HepG2 (cell line): ENCODE measurements around the gene SIRPA. TPM values are rescaled to one million over a fixed set of nuclear protein-coding genes. Genes with fewer than 3 reads are reported as not detected.

Source experiments
- ATAC-seq: fragments of 200-7000 bp; cut with Tn5 transposase; 3 replicates; pipeline ENCODE4 v1.9.1; 2020; ENCODE audit warnings: mild to moderate bottlenecking, moderate library complexity
- BruUV-seq: library from RNA; stranded (reverse); fragments of 400-500 nt; replicated peaks from 2 replicates; lab custom pipeline; 2021; lab: Mats Ljungman, UMichigan
- CTCF ChIA-PET: fragments of 300-600 bp; formaldehyde crosslinking; extraction: SDS; loops from one replicate; lab custom pipeline; 2021; ENCODE audit warnings: low total read pairs, inconsistent platforms, low intra/inter-chr PET ratio; lab: Yijun Ruan, JAX
- POLR2A ChIA-PET: fragments of 350-600 bp; sonication (Branson Sonifier 250); formaldehyde crosslinking; loops from one replicate; lab custom pipeline; 2020; ENCODE audit warnings: antibody characterized with exemption, inconsistent platforms; lab: Yijun Ruan, JAX
- DNase-seq: peaks from one replicate; pipeline ENCODE4 v3.0.0-alpha.2; 2015; ENCODE audit warnings: low spot score
- FAIRE-seq: peaks from 3 replicates; lab custom pipeline; 2011; peaks lifted over from hg19 to GRCh38; lab: Jason Lieb, UNC
- H2AFZ ChIP-seq: one replicate; pipeline ENCODE4 v1.6.1; 2011; ENCODE audit warnings: low read length, inconsistent platforms
- H3K27ac ChIP-seq: fragments of 300-600 bp; 3 replicates; pipeline ENCODE4 v1.8.0; 2011; ENCODE audit warnings: mixed run types, mild to moderate bottlenecking, mixed read lengths, low read length, inconsistent platforms; ENCODE audit not compliant: insufficient read depth; ENCODE audit errors: extremely low read length
- H3K27me3 ChIP-seq, 2 experiments: fragments of 200-600 bp in 1 of 2; 2 replicates in 1 of 2; 3 replicates in 1 of 2; pipeline versions ENCODE4 v1.6.0 to v1.8.0; 2011; ENCODE audit warnings: low read length in 2 of 2, mild to moderate bottlenecking in 2 of 2, moderate library complexity in 2 of 2, inconsistent platforms in 1 of 2; ENCODE audit not compliant: insufficient read depth in 2 of 2, control insufficient read depth in 1 of 2
- H3K36me3 ChIP-seq, 2 experiments: fragments of 200-600 bp in 1 of 2; replicated peaks in 1 of 2; 2 replicates in 1 of 2; 3 replicates in 1 of 2; pipeline versions ENCODE4 v1.5.1 to v1.8.0; 2011; ENCODE audit warnings: low read length in 2 of 2, inconsistent platforms in 1 of 2; ENCODE audit not compliant: insufficient read depth in 2 of 2, control insufficient read depth in 1 of 2
- H3K4me1 ChIP-seq: 2 replicates; pipeline ENCODE4 v1.5.1; 2012; ENCODE audit warnings: low read length, inconsistent platforms; ENCODE audit not compliant: insufficient read depth
- H3K4me2 ChIP-seq: 2 replicates; pipeline ENCODE4 v1.6.0; 2011; ENCODE audit warnings: low read depth, low read length, inconsistent platforms
- H3K4me3 ChIP-seq, 3 experiments: fragments of 200-600 bp in 1 of 3; sonication (generic), shearing (Covaris generic) in 1 of 3; replicated peaks in 1 of 3; 2 replicates each; pipeline ENCODE4 v1.5.1; 2011 to 2016; ENCODE audit warnings: low read length in 3 of 3, inconsistent platforms in 2 of 3, low read depth in 2 of 3, mild to moderate bottlenecking in 2 of 3, control low read depth in 1 of 3, mixed read lengths in 1 of 3; ENCODE audit not compliant: insufficient read depth in 1 of 3
- H3K79me2 ChIP-seq: one replicate; pipeline ENCODE4 v1.6.1; 2011; ENCODE audit warnings: low read length, inconsistent platforms; ENCODE audit not compliant: insufficient read depth
- H3K9ac ChIP-seq: 2 replicates; pipeline ENCODE4 v1.6.0; 2011; ENCODE audit warnings: mild to moderate bottlenecking, low read depth, low read length, inconsistent platforms; ENCODE audit not compliant: insufficient read depth
- H3K9me3 ChIP-seq: 2 replicates; pipeline ENCODE4 v1.5.1; 2012; ENCODE audit warnings: mild to moderate bottlenecking, low read length
- H4K20me1 ChIP-seq: 2 replicates; pipeline ENCODE4 v1.6.0; 2011; ENCODE audit warnings: inconsistent platforms, mild to moderate bottlenecking, low read length, moderate library complexity; ENCODE audit not compliant: insufficient read depth
- AGO1 ChIP-seq: fragments of 200-400 bp; formaldehyde crosslinking; IDR thresholded peaks from 2 replicates; pipeline ENCODE4 v1.6.1; 2017; ENCODE audit warnings: mild to moderate bottlenecking, low read depth, low read length, moderate library complexity; ENCODE audit not compliant: poor library complexity, severe bottlenecking
- EP300 ChIP-seq, 3 experiments: sonication (generic) in 1 of 3; formaldehyde crosslinking in 1 of 3; IDR thresholded peaks; 2 replicates each; pipeline versions ENCODE4 v1.5.1 to v1.6.1; 2011 to 2020; ENCODE audit warnings: low read depth in 2 of 3, low read length in 2 of 3, borderline replicate concordance in 1 of 3, improper control_type of control experiment in 1 of 3, mild to moderate bottlenecking in 1 of 3, missing genetic modification reagents in 1 of 3, moderate library complexity in 1 of 3
- ERF ChIP-seq: IDR thresholded peaks from 2 replicates; pipeline ENCODE4 v1.6.1; 2018; ENCODE audit warnings: missing biosample characterization, missing genetic modification reagents
- FOXO1 ChIP-seq: sonication (generic); formaldehyde crosslinking; IDR thresholded peaks from 2 replicates; pipeline ENCODE4 v1.4.0; 2020; ENCODE audit warnings: missing genetic modification reagents
- GMEB1 ChIP-seq: sonication (generic); formaldehyde crosslinking; IDR thresholded peaks from 2 replicates; pipeline ENCODE4 v1.5.1; 2020; ENCODE audit warnings: missing genetic modification reagents, mild to moderate bottlenecking, borderline replicate concordance
- POLR2G ChIP-seq: fragments of 200-400 bp; formaldehyde crosslinking; IDR thresholded peaks from 2 replicates; pipeline ENCODE4 v1.6.1; 2018; ENCODE audit warnings: mild to moderate bottlenecking, low read depth, low read length, moderate library complexity
- SMC3 ChIP-seq: IDR thresholded peaks from 2 replicates; pipeline ENCODE4 v1.6.1; 2011; ENCODE audit warnings: low read length, improper control_type of control experiment
- TBL1XR1 ChIP-seq: fragments of 150-350 bp; IDR thresholded peaks from 2 replicates; pipeline ENCODE4 v1.6.1; 2014; ENCODE audit warnings: borderline replicate concordance, low read length; ENCODE audit not compliant: partially characterized antibody
- ZBTB37 ChIP-seq: sonication (generic); formaldehyde crosslinking; IDR thresholded peaks from 2 replicates; pipeline ENCODE4 v1.4.0; 2020; ENCODE audit warnings: mild to moderate bottlenecking, missing genetic modification reagents
- ZNF468 ChIP-seq: sonication (generic); formaldehyde crosslinking; IDR thresholded peaks from 2 replicates; pipeline ENCODE4 v1.8.0; 2022; ENCODE audit warnings: mild to moderate bottlenecking, moderate library complexity, missing genetic modification reagents
- ZNF546 ChIP-seq: sonication (generic); formaldehyde crosslinking; conservative IDR thresholded peaks from 2 replicates; pipeline ENCODE4 v1.8.1; 2023; ENCODE audit warnings: mild to moderate bottlenecking, missing genetic modification reagents
- ZNF552 ChIP-seq: sonication (generic); formaldehyde crosslinking; IDR thresholded peaks from 2 replicates; pipeline ENCODE4 v1.9.0; 2022; ENCODE audit warnings: missing genetic modification reagents, mild to moderate bottlenecking, borderline replicate concordance
- WGBS: methylation state at CpG from one replicate; pipeline ENCODE4 v1.1.6; 2017; ENCODE audit warnings: low lambda C conversion rate; 5-methylcytosine and 5-hydroxymethylcytosine counted together
- in situ Hi-C: cut with HindIII; loops from 2 replicates; pipeline ENCODE4 v1.10.0; 2017; ENCODE audit warnings: low pct_unique_long_range_greater_than_20kb; ENCODE audit not compliant: extremely low pct_ligation_motif_present
- intact Hi-C: fragments of 100-400 bp; cut with micrococcal nuclease; formaldehyde crosslinking; loops from one replicate; pipeline ENCODE4 v1.10.0; 2022; ENCODE audit not compliant: unreplicated experiment
- polyA plus RNA-seq, 8 experiments: library from polyadenylated mRNA; depleted of rRNA in 3 of 8; stranded (reverse) in 7 of 8; unstranded in 1 of 8; fragments of >200 nt; fragmentation: Illumina TruSeq in 4 of 8; extraction: Trizol in 4 of 8; gene quantifications; 2 replicates each; pipeline versions ENCODE4 v1.2.1 to v1.2.3, GENCODE V29; 2011 to 2016; ENCODE audit warnings: low read depth in 4 of 8, missing spikeins in 1 of 8, mixed read lengths in 1 of 8; ENCODE audit not compliant: insufficient read depth in 1 of 8
- total RNA-seq, 5 experiments: library from RNA; depleted of rRNA; stranded (reverse); fragments of >200 nt; fragmentation: Illumina TruSeq; extraction: Trizol; gene quantifications; 2 replicates each; pipeline ENCODE4 v1.2.3, GENCODE V29; 2016; ENCODE audit warnings: low read depth in 1 of 5

SIRPA gene
- total and polyA plus RNA-seq, 2 of the 13 experiments (the other 11 are each of a cell fraction or from before 2014, with no cell fraction given) = 7.2 to 17.6 TPM

GRCh38 chr20:1892119-1892385, 3.2 kb upstream of the SIRPA start:
- DNase-seq = no peak
- no peak overlapping the region for H3K9ac ChIP-seq
- H3K4me1 ChIP-seq = peaks cover 70% of the 10 kb centered on the region
- no peak overlapping the region for H3K27ac ChIP-seq
- no peak overlapping the region for H3K4me2 ChIP-seq
- no peak for TF ChIP-seq ZNF468 (CRISPR knock-in tag)
- no peak for TF ChIP-seq ZNF552 (CRISPR knock-in tag)
- no peak for TF ChIP-seq ERF
- no peak for TF ChIP-seq FOXO1 (CRISPR knock-in tag)
- no peaks in the 10 kb centered on the region for H3K9me3 ChIP-seq
- H3K79me2 ChIP-seq = peaks cover 5% of the 10 kb centered on the region
- in situ Hi-C loops = no loop called here
- no peak for FAIRE-seq
- no TSS peak for BruUV-seq
- H3K4me3 ChIP-seq = no peak overlapping the region
- CTCF ChIA-PET = no interaction called here
- H2AFZ ChIP-seq = no peak overlapping the region
- no peaks in the 10 kb centered on the region; the same call in 1 of the 2 replicates for H4K20me1 ChIP-seq
- H3K36me3 ChIP-seq = no peaks in the 10 kb centered on the region
- WGBS = 57% methylated on average over 1 of the region's 1 CpG
- POLR2A ChIA-PET = no interaction called here
- H3K27me3 ChIP-seq = peaks cover 11 to 20% of the 10 kb centered on the region in 2 experiments
- no peak for ATAC-seq
- intact Hi-C loops = no loop called here

- DNase-seq (peak; percentile 53), ATAC-seq (no peak; the same call in 2 of the 3 replicates), FAIRE-seq (peak; percentile 73)
- BruUV-seq = no TSS peak
- Histone ChIP-seq H2AFZ (no peak overlapping the region), H3K4me2 (peak overlapping the region; percentile 88), H3K9me3 (no peaks in the 10 kb centered on the region), H3K79me2 (peaks cover 5% of the 10 kb centered on the region), H3K9ac (peak overlapping the region; percentile 57; the same call in 1 of the 2 replicates), H4K20me1 (no peaks in the 10 kb centered on the region; the same call in 1 of the 2 replicates), H3K27ac (no peak overlapping the region), H3K4me3 (peak overlapping the region; percentile 70 to 81 (median 76)), H3K27me3 (peaks cover 11 to 20% of the 10 kb centered on the region in 2 experiments), H3K36me3 (no peaks in the 10 kb centered on the region), H3K4me1 (peaks cover 71% of the 10 kb centered on the region)
- 3% methylated on average over 53 of the region's 54 CpGs for WGBS
- ChIA-PET CTCF (no interaction called here), POLR2A (interaction anchor here (1.2 to 1.5 kb wide), 3 partner anchors 8 to 66 kb away, joined by 3 to 6 read pairs (median 5); no protein-coding TSS in a partner anchor)
- intact Hi-C loops (no loop called here), in situ Hi-C loops (no loop called here)
- TF ChIP-seq EP300 (IDR thresholded peaks at IDR 0.05; ENCODE audit: low read depth in 2 of 2, low read length in 2 of 2) (0 out of 4 replicates have a peak, but pooled peaks of 1 of the 2 experiments have one; percentile 9), EP300 (CRISPR knock-in tag; IDR thresholded peaks at IDR 0.05; ENCODE audit: borderline replicate concordance) (no peak), SMC3 (no peak), POLR2G (no peak), TBL1XR1 (peak; percentile 18), GMEB1 (CRISPR knock-in tag) (no peak), ZNF546 (CRISPR knock-in tag) (0 out of 2 replicates have a peak, but pooled peaks have one; percentile 30), ZBTB37 (no peak), AGO1 (peak; percentile 31)
Observed at GRCh38 chr20:1893721-1894470, 1.3 kb upstream of the SIRPA start.
